ENCODE data around the gene PARVB.

Gene PARVB

DNA sequence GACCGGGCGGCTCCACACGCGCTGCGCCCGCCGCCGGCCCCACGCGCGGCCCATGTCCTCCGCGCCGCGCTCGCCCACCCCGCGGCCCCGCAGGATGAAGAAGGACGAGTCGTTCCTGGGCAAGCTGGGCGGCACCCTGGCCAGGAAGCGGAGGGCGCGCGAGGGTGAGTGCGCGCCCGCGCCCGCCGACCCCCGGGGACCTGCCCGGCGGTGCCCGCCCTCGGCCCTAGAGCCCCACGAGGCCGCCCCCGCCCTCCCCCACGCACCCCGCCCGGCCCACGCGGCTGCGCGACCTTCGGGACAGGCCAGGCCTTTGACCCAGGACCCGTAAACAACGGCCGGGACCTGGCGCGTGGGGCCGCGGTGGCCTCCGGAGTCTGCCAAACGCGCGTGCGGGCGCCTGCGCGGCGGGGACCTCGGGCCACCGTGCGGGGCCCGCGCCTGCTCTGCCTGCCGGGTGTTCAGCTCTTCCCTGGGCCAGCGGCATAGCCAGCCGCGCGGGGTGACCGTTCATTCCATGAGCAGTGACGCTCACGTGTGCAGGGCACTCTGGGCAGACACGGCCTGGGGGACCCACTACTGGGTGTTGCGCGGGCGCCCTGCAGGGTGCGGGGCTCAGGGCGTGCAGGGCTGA is at the start of gene PARVB:
PARVB (plus strand) TSS at position 15 of the 634 bp plus-strand sequence; CDS start at position 53, 38 bp downstream.
- CTCF ChIA-PET, result no interaction called here
- Histone ChIP-seq H3K4me1 (ENCODE audit: control insufficient read depth, insufficient read depth, low read length) (peaks cover 8% of the 10 kb centered on the region), H3K36me3 (ENCODE audit: control insufficient read depth in 2 of 2, insufficient read depth in 1 of 2, low read length in 2 of 2) (no peaks in the 10 kb centered on the region), H3K4me3 (ENCODE audit: low read depth, low read length) (peak within 1 kb of the TSS; percentile 58), H3K27ac (ENCODE audit: extremely low read depth, low read depth, low read length) (peak within 1 kb of the TSS; percentile 74; the same call in 1 of the 2 replicates), H3K9me3 (ENCODE audit: control insufficient read depth, insufficient read depth, low read depth, low read length) (no peaks in the 10 kb centered on the region)
- TF ChIP-seq KLF7 (tag by site-specific recombination; IDR thresholded peaks at IDR 0.05; ENCODE audit: borderline replicate concordance), result no peak
- TF ChIP-seq ZNF335 (tag by site-specific recombination; conservative IDR thresholded peaks at IDR 0.05), result no peak
- TF ChIP-seq ZBTB17 (tag by site-specific recombination; IDR thresholded peaks at IDR 0.05), result no peak
- no peak for TF ChIP-seq ZNF561 (tag by site-specific recombination; IDR thresholded peaks at IDR 0.05; ENCODE audit: borderline replicate concordance)
- TF ChIP-seq, protein P1, sequence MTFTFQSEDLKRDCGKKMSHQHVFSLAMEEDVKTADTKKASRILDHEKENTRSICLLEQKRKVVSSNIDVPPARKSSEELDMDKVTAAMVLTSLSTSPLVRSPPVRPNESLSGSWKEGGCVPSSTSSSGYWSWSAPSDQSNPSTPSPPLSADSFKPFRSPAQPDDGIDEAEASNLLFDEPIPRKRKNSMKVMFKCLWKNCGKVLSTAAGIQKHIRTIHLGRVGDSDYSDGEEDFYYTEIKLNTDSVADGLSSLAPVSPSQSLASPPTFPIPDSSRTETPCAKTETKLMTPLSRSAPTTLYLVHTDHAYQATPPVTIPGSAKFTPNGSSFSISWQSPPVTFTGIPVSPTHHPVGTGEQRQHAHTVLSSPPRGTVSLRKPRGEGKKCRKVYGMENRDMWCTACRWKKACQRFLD (tag by site-specific recombination; IDR thresholded peaks at IDR 0.05), result no peak
- no peak for TF ChIP-seq PRDM4 (tag by site-specific recombination; IDR thresholded peaks at IDR 0.05)
- TF ChIP-seq ZNF776 (tag by site-specific recombination; IDR thresholded peaks at IDR 0.05; ENCODE audit: borderline replicate concordance), result no peak
- no peak for TF ChIP-seq ZNF610 (tag by site-specific recombination; IDR thresholded peaks at IDR 0.05; ENCODE audit: borderline replicate concordance)
- no peak for TF ChIP-seq PRDM1 (tag by site-specific recombination; IDR thresholded peaks at IDR 0.05)
- TF ChIP-seq ZNF624 (tag by site-specific recombination; IDR thresholded peaks at IDR 0.05), result no peak
- TF ChIP-seq ZBTB8A (tag by site-specific recombination; IDR thresholded peaks at IDR 0.05), result peak; percentile 85
- TF ChIP-seq ZNF391 (tag by site-specific recombination; IDR thresholded peaks at IDR 0.05; ENCODE audit: borderline replicate concordance, low read depth), result no peak
- no peak for TF ChIP-seq ZSCAN23 (tag by site-specific recombination; IDR thresholded peaks at IDR 0.05)
- TF ChIP-seq ZNF701 (tag by site-specific recombination; IDR thresholded peaks at IDR 0.05), result no peak
- 0 out of 2 replicates have a peak, but pooled peaks have one; percentile 17 for TF ChIP-seq ZIC2 (tag by site-specific recombination; IDR thresholded peaks at IDR 0.05)
- POLR2A ChIA-PET, result interaction anchor here (1.1 to 1.2 kb wide), 2 partner anchors 10 to 69 kb away, joined by 3 read pairs; partner anchors contain the start of gene SAMM50

- ChIA-PET POLR2A (interaction anchor here (0.6 kb wide), 1 partner anchor 69 kb away, joined by 4 read pairs; no protein-coding TSS in a partner anchor), CTCF (interaction anchor here (0.5 to 1.7 kb wide), 2 partner anchors 18 to 239 kb away, joined by 3 to 5 read pairs; no protein-coding TSS in a partner anchor)
- Histone ChIP-seq H3K36me3 (ENCODE audit: control insufficient read depth in 2 of 2, insufficient read depth in 1 of 2, low read length in 2 of 2) (peaks cover 48 to 95% of the 10 kb centered on the region in 2 experiments), H3K27ac (ENCODE audit: extremely low read depth, low read depth, low read length) (no peak overlapping the region), H3K4me3 (ENCODE audit: low read depth, low read length) (no peak overlapping the region), H3K4me1 (ENCODE audit: control insufficient read depth, insufficient read depth, low read length) (no peaks in the 10 kb centered on the region), H3K9me3 (ENCODE audit: control insufficient read depth, insufficient read depth, low read depth, low read length) (no peaks in the 10 kb centered on the region)
- no peak for TF ChIP-seq ZNF366 (tag by site-specific recombination; conservative IDR thresholded peaks at IDR 0.05)
- TF ChIP-seq ZIC2 (tag by site-specific recombination; IDR thresholded peaks at IDR 0.05), result peak; percentile 37; the same call in 1 of the 2 replicates
These were observed 49.1 kb upstream of the PARVB start for GRCh38 chr22:43975041-43975440.

Data from HEK293 (cell line).